Kidney epithelial cell (primary cell): ENCODE measurements around the gene USP13. TPM values are rescaled to one million over a fixed set of nuclear protein-coding genes. Genes with fewer than 3 reads are reported as not detected.

Experiments used
- DNase-seq: peaks from one replicate; pipeline ENCODE4 v3.0.0-alpha.2; 2010; ENCODE audit warnings: low read depth
- H3K27me3 ChIP-seq: 2 replicates; pipeline ENCODE4 v1.6.0; 2011; ENCODE audit warnings: low read length; ENCODE audit not compliant: control insufficient read depth, insufficient read depth
- H3K36me3 ChIP-seq: 2 replicates; pipeline ENCODE4 v1.5.1; 2011; ENCODE audit warnings: low read length; ENCODE audit not compliant: control insufficient read depth, insufficient read depth
- H3K4me3 ChIP-seq: 2 replicates; pipeline ENCODE4 v1.5.1; 2011; ENCODE audit warnings: low read depth, mild to moderate bottlenecking, control low read depth, low read length
- total RNA-seq: library from RNA; depleted of rRNA; stranded (reverse); fragments of >200 nt; gene quantifications from 2 replicates; pipeline ENCODE4 v1.2.3, GENCODE V29; 2015
- TF ChIP-seq, protein P1 (sequence below): IDR thresholded peaks from 2 replicates; pipeline ENCODE4 v1.5.1; 2011; ENCODE audit warnings: mild to moderate bottlenecking, moderate library complexity, low read length, control low read depth, inconsistent platforms; ENCODE audit not compliant: insufficient read depth, poor library complexity, severe bottlenecking

The USP13 gene
- total RNA-seq, 1 donor from 2014 or later, result 6.4 TPM

- Histone ChIP-seq H3K4me3 (no peak overlapping the region), H3K36me3 (no peaks in the 10 kb centered on the region), H3K27me3 (no peaks in the 10 kb centered on the region)
- DNase-seq, result no peak
- TF ChIP-seq, protein P1, sequence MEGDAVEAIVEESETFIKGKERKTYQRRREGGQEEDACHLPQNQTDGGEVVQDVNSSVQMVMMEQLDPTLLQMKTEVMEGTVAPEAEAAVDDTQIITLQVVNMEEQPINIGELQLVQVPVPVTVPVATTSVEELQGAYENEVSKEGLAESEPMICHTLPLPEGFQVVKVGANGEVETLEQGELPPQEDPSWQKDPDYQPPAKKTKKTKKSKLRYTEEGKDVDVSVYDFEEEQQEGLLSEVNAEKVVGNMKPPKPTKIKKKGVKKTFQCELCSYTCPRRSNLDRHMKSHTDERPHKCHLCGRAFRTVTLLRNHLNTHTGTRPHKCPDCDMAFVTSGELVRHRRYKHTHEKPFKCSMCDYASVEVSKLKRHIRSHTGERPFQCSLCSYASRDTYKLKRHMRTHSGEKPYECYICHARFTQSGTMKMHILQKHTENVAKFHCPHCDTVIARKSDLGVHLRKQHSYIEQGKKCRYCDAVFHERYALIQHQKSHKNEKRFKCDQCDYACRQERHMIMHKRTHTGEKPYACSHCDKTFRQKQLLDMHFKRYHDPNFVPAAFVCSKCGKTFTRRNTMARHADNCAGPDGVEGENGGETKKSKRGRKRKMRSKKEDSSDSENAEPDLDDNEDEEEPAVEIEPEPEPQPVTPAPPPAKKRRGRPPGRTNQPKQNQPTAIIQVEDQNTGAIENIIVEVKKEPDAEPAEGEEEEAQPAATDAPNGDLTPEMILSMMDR, result no peak
Measured at GRCh38 chr3:179671309-179671708, 18.5 kb downstream of the USP13 start.

DNA sequence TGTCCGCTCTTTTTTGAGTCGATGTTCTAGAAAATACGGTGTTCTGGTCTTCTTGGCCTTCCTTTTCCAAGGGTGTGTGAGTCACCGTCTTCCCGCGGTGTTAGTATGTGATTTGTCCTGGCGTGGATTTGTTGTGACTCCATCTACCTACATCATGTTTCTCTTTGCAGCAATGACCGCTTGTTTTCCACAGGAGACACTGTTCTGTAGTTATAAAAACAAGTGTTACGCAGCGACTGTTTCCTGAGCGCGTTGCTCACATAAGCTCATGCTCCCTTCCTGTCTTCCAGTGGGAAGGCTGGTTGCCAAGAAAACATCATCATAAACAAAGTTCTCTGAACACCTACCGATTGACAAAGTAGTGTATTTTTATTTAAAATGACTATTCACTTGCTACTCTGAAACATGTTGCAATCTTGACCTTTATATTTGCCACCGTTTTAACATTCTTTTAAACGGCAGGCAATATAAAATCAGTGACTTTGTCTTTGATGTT is 19.0 kb downstream of the USP13 start:
- no peaks in the 10 kb centered on the region for H3K27me3 ChIP-seq
- no peaks in the 10 kb centered on the region for H3K36me3 ChIP-seq
- TF ChIP-seq, protein P1, result no peak
- no peak overlapping the region for H3K4me3 ChIP-seq
- DNase-seq, result no peak

GRCh38 chr3:179672918-179673317 is 20.1 kb downstream of the USP13 start:
- no peak overlapping the region for H3K4me3 ChIP-seq
- no peak for DNase-seq

GRCh38 chr3:179673523-179673922 is 20.7 kb downstream of the USP13 start:
- DNase-seq, result no peak
- TF ChIP-seq, protein P1, result no peak
- no peaks in the 10 kb centered on the region for H3K36me3 ChIP-seq
- no peak overlapping the region for H3K4me3 ChIP-seq
- H3K27me3 ChIP-seq, result no peaks in the 10 kb centered on the region

More at GRCh38 chr3:179672918-179673317, 20.1 kb downstream of the USP13 start:
- no peaks in the 10 kb centered on the region for H3K36me3 ChIP-seq
- no peaks in the 10 kb centered on the region for H3K27me3 ChIP-seq
- TF ChIP-seq, protein P1, result no peak

DNA sequence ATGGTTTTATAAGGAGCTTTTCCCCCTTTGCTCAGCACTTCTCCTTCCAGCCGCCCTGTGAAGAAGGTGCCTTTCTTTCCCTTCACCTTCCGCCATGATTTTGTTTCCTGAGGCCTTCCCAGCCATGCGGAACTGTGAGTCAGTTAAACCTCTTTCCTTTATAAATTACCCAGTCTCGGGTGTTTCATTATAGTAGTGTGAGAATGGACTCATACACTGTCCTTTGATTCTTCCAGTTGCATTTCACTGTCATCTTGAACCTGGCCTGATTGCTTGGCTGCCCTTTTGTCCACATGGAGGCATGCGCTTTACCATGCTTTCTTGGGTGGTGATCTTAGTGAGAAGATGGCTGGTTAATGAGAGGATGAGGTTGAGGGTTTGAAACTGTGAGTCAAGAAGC is 23.2 kb downstream of the USP13 start:
- Histone ChIP-seq H3K4me3 (no peak overlapping the region), H3K27me3 (no peaks in the 10 kb centered on the region), H3K36me3 (no peaks in the 10 kb centered on the region)
- no peak for DNase-seq
- TF ChIP-seq, protein P1, result no peak

DNA sequence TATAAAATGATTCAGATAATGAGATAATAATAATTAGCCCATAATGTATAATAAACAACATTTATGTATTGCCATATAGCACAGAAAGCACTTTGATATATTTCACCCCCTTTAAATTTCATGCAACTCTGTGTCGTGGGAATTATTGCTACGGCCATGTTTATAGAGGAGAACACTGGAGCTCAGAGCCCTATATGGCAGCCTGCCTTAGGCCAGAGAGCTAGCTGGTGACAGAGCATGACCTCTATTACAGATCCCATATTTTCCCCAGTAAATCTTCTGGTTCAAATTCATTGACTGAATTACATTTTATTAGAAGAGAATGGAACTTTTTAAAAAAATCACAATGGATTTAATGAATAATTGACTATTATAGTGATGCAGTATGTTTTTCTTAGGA is 25.0 kb downstream of the USP13 start:
- TF ChIP-seq, protein P1, result no peak
- DNase-seq, result no peak
- no peak overlapping the region for H3K4me3 ChIP-seq
- H3K27me3 ChIP-seq, result no peaks in the 10 kb centered on the region
- no peaks in the 10 kb centered on the region for H3K36me3 ChIP-seq
